Stimulated activated naive CD4-positive, alpha-beta T cell (primary cell): ENCODE results near the gene ZNF385C.
A peak's percentile ranks its signal among the peaks of the same experiment; 100 is the strongest.
"Not testable (repeated sequence)": the region's sequence is repeated elsewhere in the genome, so short reads cannot be mapped to it uniquely, and the experiment has no call there.

Experiments used
- DNase-seq, 6 experiments: peaks; one replicate each; lab custom pipeline; 2025; lab: John Stamatoyannopoulos, UW

The ZNF385C gene, protein sequence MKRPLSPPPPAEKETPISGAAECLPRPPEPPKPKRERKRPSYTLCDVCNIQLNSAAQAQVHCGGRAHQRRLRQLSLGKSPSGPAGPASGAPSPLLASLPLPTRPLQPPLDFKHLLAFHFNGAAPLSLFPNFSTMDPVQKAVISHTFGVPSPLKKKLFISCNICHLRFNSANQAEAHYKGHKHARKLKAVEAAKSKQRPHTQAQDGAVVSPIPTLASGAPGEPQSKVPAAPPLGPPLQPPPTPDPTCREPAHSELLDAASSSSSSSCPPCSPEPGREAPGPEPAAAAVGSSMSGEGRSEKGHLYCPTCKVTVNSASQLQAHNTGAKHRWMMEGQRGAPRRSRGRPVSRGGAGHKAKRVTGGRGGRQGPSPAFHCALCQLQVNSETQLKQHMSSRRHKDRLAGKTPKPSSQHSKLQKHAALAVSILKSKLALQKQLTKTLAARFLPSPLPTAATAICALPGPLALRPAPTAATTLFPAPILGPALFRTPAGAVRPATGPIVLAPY

DNA sequence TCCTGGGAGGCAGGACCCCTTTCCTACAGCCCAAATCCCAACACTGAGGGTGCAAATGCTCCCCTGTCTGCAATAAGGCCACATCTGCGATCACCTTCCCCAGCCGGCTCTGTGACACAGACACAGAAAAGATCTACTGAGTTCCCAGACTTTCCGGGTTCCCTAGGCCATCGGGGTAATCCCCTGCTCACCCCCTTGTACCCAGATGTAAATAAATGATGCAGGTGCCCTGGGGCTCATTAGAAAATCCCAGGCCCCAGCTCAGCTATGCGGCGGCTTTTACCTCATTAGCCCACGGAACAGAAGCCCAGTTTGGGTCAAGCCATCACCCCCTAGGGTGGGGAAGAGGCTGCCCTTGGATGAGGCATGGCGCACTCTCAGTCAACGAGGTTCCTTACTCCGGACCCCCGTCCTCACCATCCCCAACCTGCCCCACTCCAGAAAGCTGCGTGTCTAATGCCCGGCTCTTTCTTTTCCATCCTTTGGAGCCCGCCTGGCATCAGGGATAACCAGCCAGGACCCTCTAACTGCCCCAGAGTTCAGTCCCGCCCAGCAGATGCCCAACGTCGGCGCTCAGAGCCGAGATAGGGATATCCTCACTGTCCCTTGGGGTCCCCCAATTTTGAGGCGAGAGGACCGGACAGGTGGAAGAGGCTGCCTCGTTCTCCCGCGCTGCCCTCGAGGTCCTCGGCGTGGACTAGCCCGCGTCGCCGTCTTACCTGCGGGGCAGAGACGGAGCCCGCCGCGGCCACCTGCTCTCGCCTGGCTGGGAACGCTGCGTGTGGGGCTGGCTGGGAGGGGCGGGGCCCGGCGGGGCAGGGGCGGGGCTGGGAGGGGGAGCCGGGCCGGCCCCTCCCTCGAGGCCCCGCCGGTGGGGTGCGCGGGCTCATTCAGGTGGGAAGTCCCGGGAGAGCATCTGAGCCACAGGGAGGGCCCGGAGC is at the start of gene ZNF385C:
Gene ZNF385C, minus strand, starts transcription at position 783 of the 941 bp plus-strand sequence. CDS start 35,417 bp downstream, outside the sequence.
- DNase-seq, result peak in 5 of 6 experiments; percentile 9 to 61 (median 56)

DNA sequence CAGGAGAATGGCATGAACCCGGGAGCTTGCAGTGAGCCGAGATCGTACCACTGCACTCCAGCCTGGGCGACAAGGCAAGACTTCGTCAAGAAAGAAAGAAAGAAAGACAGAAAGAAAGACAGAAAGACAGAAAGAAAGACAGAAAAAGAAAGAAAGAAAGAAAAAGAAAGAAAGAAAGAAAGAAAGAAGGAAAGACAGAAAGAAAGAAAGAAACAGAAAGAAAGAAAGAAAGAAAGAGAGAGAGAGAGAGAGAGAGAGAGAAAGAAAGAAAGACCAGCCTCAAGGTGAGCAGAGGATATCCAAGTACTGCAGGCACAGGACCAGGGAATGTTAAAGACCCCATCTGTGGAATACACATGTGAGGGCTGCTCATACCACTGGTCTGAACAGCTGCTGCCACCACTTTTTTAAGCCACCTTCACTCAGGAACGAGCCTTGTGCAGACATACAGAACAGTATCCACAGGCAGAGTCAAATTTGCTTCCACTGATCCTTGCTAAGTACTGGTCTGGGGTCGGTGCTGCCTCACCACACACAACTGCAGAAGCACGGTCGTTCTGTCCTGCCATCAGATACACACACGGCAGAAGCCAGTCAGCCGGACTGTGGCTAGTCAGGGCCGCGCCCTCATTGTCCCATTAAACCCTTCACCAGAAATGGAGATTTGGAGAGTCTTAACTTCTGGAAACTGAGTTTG is 48.8 kb upstream of the ZNF385C start:
- DNase-seq, result no peak

DNA sequence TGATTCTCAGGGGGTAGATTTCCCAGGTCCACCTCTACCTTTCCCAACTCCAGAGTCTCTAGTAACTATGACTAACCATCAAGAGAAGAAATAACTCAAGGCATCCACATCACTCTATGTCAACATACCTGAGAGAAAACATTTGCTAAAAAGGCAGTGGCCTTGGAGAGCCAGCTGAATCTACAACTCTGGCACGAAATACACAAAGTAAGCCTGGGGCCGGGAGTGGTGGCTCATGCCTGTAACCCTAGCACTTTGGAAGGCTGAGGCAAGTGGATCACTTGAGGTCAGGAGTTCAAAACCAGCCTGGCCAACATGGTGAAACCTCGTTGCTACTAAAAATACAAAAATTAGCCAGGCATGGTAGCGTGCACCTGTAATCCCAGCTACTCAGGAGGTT is 44.9 kb upstream of the ZNF385C start:
- not testable (repeated sequence) for DNase-seq

DNA sequence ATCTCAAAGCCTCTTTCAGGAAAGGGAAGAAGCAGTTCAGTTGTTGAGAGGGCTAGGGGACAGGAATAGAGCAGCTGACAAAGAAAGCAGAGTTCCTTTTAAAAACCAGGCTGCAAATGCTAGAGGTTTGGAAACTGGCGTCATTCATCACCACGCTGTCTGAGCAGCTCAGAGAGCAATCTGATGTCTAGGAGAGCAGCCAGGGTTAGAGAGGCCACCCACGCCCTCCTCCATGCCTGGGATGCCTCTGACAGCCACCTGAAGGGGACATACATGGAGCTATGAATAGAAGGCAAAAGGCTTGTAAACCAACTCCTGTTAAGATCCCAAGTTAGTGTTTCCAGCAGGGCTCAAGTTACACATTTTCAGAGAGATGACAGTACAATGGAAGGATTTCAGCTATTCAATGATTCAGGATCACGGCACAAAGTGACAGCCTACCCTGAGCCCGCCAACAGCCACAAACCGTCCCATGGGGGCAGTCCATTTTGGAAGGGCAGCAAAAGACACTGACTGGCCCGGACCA is 44.2 kb upstream of the ZNF385C start:
- no peak for DNase-seq

DNA sequence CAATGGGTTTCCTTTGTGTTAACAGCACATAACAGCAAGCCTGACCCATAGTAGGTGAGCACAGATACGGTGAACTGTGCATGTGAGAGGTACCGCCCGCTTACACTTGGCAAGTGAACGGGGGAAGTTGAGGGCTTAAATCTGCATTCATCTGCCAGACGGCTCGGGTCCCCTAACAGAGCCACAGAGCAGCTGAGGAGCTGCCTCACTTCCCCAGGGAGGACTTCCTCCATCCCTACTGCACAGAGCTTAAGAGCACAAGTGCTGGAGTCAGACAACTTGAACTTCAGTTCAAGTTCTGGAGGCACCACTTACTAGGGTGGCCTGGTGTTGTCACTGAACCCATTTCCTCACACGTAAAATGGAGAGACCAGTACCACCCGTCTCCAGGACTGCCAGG is 43.1 kb upstream of the ZNF385C start:
- DNase-seq, result no peak

DNA sequence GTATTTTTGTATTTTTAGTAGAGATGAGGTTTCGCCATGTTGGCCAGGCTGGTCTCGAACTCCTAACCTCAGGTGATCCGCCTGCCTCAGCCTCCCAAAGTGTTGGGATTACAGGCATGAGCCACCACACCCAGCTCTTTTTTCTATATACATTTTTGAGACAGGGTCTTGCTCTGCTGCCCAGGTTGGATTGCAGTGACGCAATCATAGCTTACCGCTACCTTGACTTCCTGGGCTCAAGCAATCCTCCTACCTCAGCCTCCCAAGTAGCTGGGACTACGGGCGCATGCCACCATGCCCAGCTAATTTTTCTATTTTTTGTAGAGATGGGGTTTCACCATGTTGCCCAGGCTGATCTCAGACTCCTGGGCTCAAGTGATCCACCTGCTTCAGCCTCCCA is 42.4 kb upstream of the ZNF385C start:
- not testable (repeated sequence) for DNase-seq

DNA sequence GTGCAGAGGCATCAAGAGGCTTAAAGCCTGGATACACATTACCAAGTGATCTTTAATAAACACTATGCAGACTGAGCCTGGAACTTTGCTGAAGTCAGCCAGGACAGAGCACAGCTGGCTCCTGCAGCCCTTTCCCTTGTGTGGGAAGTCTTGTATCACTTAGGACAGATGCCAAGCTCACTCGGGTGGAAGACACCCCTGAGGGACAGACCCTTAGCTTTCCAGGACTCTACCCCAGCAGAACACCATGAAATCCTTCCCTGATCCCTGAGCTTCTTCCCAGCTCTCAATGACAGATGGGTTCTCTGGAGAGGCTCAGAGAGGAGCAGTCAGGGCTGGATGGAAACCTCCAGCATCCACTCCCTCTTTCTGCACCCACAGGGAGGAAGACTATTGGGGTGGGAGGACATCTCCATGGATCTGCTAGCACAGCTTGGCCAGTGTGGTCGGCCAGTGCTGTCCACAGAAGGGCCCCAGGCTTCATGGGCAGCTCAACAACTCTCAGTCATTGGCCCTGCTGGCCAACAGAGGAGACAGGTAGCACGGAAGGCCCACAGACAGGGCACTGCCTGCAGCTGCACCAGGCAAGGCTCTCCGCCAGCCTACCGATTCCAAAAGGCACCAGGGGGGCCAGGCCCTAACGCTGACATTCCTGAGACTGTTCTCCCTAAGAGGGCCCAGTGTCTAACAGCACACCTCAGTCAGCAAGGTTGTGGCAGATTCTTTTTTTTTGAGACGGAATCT is 40.6 kb upstream of the ZNF385C start:
- DNase-seq, result no peak

DNA sequence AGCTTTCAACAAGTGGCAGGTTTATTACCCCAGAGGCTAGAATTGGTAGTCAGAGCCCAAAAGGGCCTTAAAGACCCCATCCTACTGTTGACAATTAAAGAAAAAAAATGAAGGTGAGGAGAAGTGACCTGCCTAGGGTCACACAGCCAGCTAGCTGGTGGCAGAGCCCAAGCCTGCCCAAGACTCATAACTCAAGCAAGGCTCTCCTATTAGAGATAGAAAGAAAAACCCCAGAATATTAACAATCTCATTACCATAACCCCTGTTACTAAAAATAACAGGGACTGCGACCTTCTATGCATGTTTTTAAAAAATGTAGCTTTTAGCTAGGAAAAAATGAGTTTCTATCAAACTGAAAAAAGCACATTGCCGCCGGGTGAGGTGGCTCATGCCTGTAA is 38.4 kb upstream of the ZNF385C start:
- no peak for DNase-seq

DNA sequence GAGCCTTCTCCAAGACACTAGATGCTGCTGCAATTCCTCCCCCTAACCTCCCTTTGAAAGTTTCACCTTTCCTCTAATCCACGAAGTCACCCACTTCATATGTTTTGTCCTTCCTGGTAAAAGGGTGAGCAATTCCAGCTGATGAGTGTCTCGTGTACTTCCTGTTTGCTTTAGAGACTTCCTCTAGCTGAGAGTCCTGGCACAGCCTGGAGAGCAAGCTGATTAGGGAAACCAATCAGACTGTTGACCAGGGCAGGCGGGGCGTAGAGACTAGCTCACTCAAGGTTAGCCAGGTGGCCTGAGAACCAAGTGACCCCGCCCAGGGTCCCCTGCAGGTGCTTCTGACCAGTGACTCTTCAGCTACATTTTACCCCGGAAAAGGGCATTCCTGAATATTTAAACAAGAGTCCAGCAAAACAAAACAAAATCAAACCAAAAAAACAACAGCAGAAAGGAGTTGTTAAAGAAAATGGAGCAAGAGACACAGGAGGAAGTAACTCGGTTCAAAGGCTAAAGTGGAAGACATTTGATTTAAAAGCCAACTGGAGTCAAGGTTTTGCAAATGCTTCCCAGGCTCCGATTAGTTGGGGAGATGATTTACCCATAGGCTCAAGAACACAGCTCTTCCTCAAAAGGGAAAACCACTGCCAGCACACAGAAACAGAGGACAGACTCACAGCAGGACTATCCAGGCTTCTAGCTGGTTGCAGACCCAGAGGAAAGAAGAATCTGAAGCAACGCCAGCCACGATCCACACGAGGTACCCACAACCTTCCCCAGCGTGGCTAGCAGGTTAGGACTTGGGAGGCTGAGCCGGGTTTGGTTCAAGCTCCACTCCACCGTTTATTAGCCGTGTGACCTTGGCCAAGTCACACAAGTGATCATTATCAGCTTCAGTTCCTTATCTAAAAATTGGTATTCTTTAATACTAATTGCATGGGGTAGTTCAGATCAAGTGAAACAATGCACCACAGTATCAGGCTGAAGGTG is 37.7 kb upstream of the ZNF385C start:
- no peak for DNase-seq

DNA sequence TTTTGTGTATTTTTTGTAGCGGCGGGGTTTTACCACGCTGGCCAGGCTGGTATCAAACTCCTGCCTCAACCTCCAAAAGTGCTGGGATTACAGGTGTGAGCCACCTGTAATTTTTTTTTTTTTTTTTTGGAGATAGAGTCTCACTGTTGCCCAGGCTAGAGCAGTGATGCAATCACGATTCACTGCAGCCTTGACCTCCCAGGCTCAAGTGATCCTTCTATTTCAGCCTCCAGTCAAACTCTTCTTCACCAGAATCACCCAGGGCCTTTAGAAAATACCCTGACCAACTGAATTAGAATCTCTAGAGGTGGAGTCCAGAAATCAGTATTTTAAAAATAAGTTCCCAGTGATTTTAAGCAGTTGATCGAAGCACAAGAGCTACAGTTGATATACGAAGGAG is 36.9 kb upstream of the ZNF385C start:
- DNase-seq, result no peak

DNA sequence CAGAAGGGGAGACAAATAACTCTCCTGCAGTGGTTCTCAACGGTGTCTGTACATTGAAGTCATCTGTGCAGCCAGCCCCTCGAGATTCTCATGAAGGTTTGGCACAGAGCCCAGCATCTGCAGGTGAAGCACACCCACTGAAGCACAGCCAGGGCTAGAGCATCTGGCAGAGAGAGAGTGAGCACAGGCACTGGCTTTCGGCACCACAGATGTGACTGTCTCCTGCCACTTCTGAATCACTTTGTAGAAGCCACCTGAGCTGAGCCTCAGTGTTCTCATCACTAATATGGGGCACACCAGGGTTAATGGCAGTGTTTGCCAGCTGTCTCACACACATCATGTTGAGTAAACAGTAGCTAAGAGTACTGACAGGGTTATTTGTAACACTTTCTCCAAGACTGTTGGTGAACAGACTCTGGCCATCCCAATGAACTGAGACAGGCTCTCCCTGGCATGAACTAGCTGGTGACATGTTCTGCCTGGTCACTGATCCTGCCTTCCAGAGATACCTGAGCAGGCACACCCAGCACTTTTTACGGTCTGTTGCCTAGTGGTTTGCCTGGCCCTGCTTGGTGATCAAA is 35.3 kb upstream of the ZNF385C start:
- peak in 3 of 6 experiments; percentile 26 to 48 (median 34) for DNase-seq

DNA sequence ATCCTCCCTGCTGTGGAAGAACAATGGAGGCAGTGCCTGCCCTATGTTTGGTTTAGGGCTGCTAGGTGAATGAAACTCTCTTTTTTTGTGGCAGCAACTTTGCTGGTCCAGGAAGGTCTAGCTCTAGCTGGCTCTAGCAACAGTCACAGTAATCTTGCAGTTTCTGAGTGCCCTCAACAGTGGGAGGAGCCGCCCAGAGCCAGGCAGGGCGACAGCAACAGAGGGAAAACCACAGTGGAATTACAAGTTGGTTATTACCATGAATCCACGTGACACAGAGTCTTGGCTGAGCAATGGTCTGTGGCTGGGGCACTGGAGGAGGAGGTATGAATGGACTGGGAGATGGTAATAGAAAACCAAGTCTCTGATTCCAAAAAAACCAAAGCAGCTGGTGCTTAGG is 34.7 kb upstream of the ZNF385C start:
- DNase-seq, result no peak

DNA sequence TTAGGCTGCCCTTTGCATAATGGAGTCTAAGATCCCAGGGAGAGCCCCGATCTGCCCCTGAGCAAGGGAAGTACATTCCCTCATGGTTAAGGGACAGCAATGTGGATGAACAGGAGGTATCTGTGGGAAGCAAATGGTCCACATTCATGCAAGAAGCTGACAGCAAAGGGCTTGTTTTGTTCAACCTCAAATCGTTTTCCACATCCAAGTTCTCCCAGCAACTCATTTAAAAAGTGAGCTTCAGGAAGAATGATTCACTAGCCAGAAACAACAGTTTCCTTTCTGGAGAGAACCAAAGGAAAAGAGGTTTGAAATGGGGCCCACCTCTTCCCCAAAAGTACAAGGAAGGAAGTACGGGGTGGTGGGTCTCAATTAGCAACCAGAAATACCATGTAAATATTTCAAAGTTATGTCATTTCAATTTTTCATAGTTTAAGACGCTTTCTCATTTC is 33.7 kb upstream of the ZNF385C start:
- DNase-seq, result no peak

DNA sequence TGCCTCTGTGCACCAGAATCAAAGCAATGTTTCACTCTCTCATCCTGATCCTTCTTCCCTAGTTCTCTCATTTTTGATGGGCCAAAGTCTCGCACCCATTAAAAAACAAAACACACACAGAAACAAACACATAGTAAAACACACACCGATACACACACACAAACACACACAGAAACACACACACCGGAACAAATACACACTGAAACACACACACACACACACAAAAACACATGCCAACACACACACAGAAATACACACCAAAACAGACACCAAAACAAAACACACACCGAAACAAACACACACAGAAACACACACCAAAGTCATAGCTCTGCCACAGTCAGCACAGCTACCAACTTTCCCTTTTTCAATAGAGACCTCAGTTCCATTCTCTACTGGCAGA is 33.0 kb upstream of the ZNF385C start:
- DNase-seq, result no peak

DNA sequence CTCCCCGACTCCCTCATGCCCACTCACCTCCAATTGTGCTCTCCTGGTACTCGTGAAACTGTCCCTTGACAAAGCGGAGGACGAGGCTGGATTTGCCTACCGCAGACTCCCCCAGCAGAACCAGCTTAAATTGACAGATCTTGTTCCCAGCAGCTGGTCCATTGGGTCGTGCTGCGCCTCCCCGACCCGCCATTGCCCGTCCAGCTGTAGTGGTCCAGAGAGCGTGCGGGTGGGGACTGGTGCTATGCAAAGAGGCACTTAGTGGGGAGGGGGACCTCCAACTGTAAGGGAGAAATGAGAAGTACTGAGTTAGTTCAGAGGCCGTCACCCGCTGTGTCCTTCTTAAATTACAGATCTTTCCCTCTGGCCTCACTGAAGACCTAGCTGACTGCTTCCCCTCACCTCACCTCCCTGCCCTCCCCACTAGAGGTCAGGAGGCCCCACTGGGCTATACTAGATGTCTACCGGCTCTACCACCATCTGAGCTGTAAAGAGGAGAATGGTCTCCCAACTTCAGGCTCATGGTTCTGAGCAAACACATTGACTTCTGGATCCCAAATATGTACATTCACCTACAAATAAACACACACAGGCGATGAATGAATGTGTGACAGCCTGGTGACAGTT is 32.1 kb upstream of the ZNF385C start:
- DNase-seq, result no peak

DNA sequence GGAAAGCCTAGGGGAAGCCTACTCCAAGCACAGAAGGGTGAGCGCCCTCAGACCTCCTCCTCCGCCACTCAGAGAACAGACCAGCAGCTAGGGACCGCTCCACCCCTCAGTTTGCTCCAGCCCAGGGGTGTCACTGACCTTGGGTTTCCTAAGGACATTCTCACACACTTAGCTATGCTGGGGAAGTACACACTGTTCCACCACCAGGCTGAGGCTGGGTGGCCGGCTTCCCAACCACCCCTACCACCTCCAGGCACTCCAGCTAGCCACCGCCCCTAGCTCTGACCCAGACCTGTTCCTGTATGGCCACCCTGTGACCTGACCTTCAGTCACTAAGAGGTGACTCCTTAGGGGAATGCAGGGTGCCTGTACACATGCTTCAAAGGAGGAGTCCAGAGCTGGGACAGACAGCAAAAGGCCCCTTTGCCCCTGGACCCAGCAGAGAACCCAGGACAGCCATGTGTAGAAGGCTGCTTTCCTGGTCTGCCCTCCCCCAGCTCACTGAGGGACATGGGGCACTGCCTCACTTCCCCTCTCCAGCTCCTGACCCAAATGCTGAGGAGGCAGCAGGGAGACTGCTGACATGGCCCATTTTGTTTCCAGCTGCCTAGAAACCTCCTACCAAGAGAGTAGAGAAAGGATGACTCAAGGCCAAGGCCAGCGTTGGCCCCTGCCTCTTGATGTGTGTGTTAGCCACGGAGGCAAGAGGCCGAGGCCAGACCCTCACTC is 31.0 kb upstream of the ZNF385C start:
- no peak for DNase-seq

DNA sequence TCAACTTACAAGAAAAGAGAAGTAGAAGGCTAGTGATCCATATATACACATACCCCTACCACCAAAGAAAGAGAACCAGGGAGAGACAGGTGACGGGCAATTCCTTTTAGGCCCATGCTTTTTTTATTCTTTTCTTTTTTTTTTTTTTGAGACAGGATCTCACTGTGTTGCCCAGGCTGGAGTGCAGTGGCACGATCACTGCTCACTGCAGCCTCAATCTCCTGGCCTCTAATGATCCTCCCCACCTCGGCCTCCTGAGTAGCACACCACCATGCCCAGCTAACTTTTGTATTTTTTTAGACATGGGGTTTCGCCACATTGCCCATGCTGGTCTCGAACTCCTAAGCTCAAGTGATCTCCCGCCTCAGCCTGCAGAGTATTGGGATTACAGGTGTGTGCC is 29.1 kb upstream of the ZNF385C start:
- no peak for DNase-seq

DNA sequence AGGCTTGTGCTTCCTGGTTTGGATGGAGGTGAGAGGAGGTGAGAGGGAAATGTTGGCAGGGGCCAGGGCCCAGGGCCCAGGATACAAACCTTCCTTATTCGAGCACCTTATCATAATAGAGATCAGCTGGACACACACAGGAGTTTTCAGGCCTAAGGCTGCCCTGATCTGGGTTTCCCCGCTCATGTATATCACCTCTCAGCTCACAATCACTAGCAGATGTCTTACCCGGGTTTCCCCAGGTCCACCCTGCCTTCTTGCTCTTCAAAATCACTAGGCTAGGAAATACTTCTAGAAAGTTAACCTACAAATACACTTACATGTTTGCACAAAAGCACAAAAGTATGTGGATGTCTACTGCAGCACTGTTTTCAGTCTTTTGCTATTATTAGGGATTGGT is 28.6 kb upstream of the ZNF385C start:
- no peak for DNase-seq
